Nephron progenitor cell (in vitro differentiated cells): ENCODE results near the gene EREG.
"Not testable (repeated sequence)": the region's sequence is repeated elsewhere in the genome, so short reads cannot be mapped to it uniquely, and the experiment has no call there.

Experiments used
- DNase-seq: peaks from one replicate; pipeline ENCODE4 v3.0.0; 2021
- H3K27ac Mint-ChIP-seq: 2 replicates; pipeline ENCODE4 v1.8.0; 2021; ENCODE audit warnings: mild to moderate bottlenecking, moderate library complexity, mixed read lengths
- H3K27me3 Mint-ChIP-seq: 2 replicates; pipeline ENCODE4 v1.8.0; 2021; ENCODE audit warnings: mild to moderate bottlenecking, low read depth, mixed read lengths; ENCODE audit not compliant: poor library complexity
- H3K36me3 Mint-ChIP-seq: 2 replicates; pipeline ENCODE4 v1.8.0; 2021; ENCODE audit warnings: low read depth, mixed read lengths
- H3K4me1 Mint-ChIP-seq: 2 replicates; pipeline ENCODE4 v1.8.0; 2021; ENCODE audit warnings: mixed read lengths
- H3K4me3 Mint-ChIP-seq: 2 replicates; pipeline ENCODE4 v1.8.0; 2021; ENCODE audit warnings: mild to moderate bottlenecking, moderate library complexity, mixed read lengths
- H3K9me3 Mint-ChIP-seq: 2 replicates; pipeline ENCODE4 v1.8.0; 2021; ENCODE audit warnings: mild to moderate bottlenecking, moderate library complexity, mixed read lengths
- CTCF ChIP-seq: fragments of 200-600 bp; sonication (generic); IDR thresholded peaks from 2 replicates; pipeline ENCODE4 v1.5.0; 2021; ENCODE audit warnings: antibody characterized with exemption

EREG gene

GRCh38 chr4:74334636-74335035 lies 30.3 kb upstream of the EREG start:
- H3K4me1 Mint-ChIP-seq, result no peaks in the 10 kb centered on the region
- no peaks in the 10 kb centered on the region for H3K27me3 Mint-ChIP-seq
- no peaks in the 10 kb centered on the region for H3K36me3 Mint-ChIP-seq
- H3K9me3 Mint-ChIP-seq, result no peaks in the 10 kb centered on the region
- no peak overlapping the region for H3K4me3 Mint-ChIP-seq
- no peak for DNase-seq
- TF ChIP-seq CTCF, result no peak
- no peak overlapping the region for H3K27ac Mint-ChIP-seq

- H3K4me1 Mint-ChIP-seq, result no peaks in the 10 kb centered on the region
- no peak for TF ChIP-seq CTCF
- H3K9me3 Mint-ChIP-seq, result peaks cover 5% of the 10 kb centered on the region
- H3K27ac Mint-ChIP-seq, result no peak overlapping the region
- no peak for DNase-seq
- H3K4me3 Mint-ChIP-seq, result no peak overlapping the region
- no peaks in the 10 kb centered on the region for H3K36me3 Mint-ChIP-seq
- H3K27me3 Mint-ChIP-seq, result no peaks in the 10 kb centered on the region
These were observed 29.5 kb upstream of the EREG start for GRCh38 chr4:74335341-74336021.

GRCh38 chr4:74338792-74339333 lies 26.1 kb upstream of the EREG start:
- Mint-ChIP-seq H3K27ac (no peak overlapping the region), H3K4me1 (no peaks in the 10 kb centered on the region), H3K27me3 (no peaks in the 10 kb centered on the region), H3K36me3 (no peaks in the 10 kb centered on the region), H3K9me3 (peaks cover 33% of the 10 kb centered on the region), H3K4me3 (no peak overlapping the region)
- no peak for DNase-seq
- TF ChIP-seq CTCF, result no peak

- DNase-seq, result no peak
- no peaks in the 10 kb centered on the region for H3K27me3 Mint-ChIP-seq
- no peak overlapping the region for H3K27ac Mint-ChIP-seq
- no peak overlapping the region for H3K4me3 Mint-ChIP-seq
- peaks cover 39% of the 10 kb centered on the region for H3K9me3 Mint-ChIP-seq
- H3K36me3 Mint-ChIP-seq, result no peaks in the 10 kb centered on the region
- H3K4me1 Mint-ChIP-seq, result no peaks in the 10 kb centered on the region
- no peak for TF ChIP-seq CTCF
These were observed 25.4 kb upstream of the EREG start for GRCh38 chr4:74339501-74339900.

- not testable (repeated sequence) for DNase-seq, H3K27me3 Mint-ChIP-seq, H3K36me3 Mint-ChIP-seq, H3K4me3 Mint-ChIP-seq, H3K4me1 Mint-ChIP-seq, H3K27ac Mint-ChIP-seq
- peaks cover 47% of the 10 kb centered on the region for H3K9me3 Mint-ChIP-seq
These were observed 24.5 kb upstream of the EREG start for GRCh38 chr4:74340421-74340820.

GRCh38 chr4:74344031-74344430 lies 20.9 kb upstream of the EREG start:
- H3K4me3 Mint-ChIP-seq, result no peak overlapping the region
- H3K4me1 Mint-ChIP-seq, result no peaks in the 10 kb centered on the region
- no peaks in the 10 kb centered on the region for H3K36me3 Mint-ChIP-seq
- DNase-seq, result no peak
- no peak overlapping the region for H3K27ac Mint-ChIP-seq
- H3K27me3 Mint-ChIP-seq, result no peaks in the 10 kb centered on the region
- H3K9me3 Mint-ChIP-seq, result peaks cover 50% of the 10 kb centered on the region
- TF ChIP-seq CTCF, result no peak
